ENCODE measurements around the gene FOXRED2.
"Not testable (repeated sequence)": the region's sequence is repeated elsewhere in the genome, so short reads cannot be mapped to it uniquely, and the experiment has no call there.

The FOXRED2 gene

DNA sequence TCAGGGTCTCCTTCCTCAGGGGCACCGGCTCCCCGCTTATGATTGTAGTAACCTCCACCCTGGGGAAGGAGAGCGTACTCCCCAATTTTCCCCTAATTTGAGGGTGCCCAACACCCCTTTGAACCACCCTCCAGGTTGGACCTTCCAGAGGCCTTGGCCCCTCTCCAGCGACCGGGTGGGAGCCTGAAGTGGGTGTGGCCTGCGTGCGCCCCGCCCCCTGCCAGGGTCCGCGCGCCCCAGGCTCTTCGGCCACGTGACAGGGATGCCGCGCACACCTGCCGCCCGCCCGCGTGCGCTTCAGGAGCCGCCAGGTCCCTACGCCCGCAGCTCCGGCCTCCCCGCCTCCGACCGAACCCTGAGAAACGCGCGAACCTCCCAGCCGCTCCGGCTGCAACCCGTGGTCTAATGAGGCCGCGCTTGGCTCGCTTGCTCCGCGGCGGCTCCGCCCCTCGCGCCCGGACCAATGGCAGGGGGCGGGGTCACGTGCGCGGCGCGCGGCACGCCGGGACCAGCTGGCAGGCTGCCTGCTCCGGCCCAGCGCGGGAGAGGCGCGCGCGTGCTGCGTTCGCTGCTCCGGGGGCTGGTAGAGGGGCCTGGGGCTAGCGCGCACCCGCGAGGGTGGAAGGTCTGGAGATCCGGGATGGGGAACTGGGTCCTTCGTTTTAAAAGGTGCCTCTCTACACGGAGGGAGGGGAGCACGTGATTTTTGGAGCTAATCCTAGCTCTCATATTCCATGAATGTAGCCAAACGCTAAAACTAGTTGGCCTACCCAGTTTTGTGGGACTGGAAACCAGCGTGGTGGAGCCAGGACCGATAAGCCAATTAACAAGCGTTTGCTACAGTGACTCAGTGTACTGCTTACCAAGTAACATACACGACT lies at the start of gene FOXRED2:
Gene FOXRED2, minus strand, starts transcription at position 404 of the 881 bp plus-strand sequence. CDS start 618 bp downstream, outside the sequence.
- DNase-seq (ENCODE audit: low read depth, low spot score) = no peak

DNA sequence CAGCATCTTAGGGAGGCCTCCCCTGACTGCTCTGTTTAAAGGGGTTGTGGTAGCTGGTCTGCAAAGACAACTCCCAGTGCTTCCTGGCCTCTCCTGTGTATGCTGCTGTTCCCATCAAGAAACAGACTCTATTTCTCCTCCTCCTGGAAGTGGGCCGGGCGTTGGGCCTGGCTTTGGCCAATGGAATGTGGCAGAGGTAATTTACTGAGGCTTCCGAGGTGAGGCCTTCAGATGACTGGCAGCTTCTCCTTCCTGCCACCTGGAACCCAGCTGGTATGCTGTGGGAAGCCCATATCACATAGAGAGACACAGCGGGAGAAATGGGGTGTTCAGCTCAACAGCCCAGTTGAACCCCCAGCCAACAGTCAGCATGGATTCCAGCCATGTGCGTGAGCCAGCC lies 47.3 kb upstream of the FOXRED2 start:
- DNase-seq (ENCODE audit: low read depth, low spot score) = no peak

DNA sequence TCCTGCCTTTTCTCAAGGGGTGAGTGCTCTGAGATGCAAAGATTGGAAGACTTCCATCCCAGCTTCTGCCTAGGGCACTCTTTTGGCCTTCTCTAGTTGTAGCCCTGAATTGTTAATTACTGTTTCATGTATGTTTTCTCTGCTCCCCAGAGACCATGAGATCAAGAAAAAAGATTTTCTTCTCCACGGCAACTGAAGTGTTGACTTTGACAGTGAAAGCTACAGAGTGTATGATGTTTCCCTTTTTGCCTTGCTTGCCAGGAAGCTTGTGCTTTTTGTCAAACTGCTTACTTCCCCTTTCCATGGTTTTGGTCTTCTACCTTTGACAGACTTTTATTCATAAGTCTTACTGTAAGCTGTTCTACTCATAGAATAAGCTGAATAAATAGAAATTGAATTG lies 45.4 kb upstream of the FOXRED2 start:
- DNase-seq (ENCODE audit: low read depth, low spot score) = no peak

DNA sequence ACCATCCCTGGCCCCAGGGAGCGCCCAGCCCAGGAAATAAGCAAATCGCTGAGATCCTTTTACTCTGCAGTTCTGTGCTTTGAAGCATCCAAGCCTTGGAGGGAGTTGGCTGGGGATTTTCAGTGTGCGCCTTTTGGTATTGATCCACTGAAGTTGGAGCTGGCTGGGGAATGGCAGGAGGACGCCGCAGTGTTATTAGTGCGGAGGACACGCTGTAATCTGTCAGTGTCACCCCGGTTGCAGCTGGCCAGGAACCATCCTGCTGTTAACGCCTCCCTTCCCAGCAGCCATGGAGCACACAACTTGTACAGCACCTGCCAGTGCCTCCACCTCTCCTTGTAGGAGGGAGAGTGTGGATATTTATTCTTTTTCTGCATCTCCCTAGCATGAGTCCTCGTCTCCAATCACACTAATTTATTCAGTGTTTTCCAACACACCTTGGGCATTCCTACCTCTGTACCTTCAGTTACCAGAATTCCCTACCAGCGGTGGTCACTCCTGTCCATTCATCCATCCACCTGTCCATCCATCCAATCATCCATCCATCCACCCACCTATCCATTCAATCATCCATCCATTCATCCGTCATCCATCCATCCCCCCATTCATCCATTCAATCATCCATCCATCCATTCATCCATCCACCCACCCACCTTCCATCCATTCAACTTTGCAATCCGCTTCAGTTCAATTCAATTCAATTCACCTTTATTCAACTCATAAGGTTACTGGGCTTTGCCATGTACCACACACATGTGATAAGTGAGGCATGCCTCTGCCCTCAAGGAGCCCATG lies 44.1 kb upstream of the FOXRED2 start:
- DNase-seq (ENCODE audit: low read depth, low spot score) = no peak

DNA sequence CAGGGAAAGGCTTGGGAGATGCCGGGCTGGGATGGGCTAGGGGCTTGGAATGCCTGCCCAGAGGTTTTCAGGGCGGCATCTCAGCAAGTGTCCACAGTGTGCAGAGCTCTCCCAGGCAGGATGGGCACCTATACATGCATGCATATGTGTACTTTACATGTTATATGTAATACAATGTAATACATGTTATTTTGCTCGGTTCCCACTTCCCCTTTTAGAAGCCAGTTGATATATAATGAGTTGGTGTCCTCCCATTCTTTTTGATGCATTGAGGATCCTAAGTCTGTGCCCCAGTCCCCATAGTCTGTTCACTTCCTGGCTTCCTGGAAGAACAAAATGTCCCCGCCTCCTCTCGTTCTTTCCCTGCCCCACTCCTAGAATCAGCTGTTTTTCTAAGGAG lies 42.2 kb upstream of the FOXRED2 start:
- no peak for DNase-seq (ENCODE audit: low read depth, low spot score)

DNA sequence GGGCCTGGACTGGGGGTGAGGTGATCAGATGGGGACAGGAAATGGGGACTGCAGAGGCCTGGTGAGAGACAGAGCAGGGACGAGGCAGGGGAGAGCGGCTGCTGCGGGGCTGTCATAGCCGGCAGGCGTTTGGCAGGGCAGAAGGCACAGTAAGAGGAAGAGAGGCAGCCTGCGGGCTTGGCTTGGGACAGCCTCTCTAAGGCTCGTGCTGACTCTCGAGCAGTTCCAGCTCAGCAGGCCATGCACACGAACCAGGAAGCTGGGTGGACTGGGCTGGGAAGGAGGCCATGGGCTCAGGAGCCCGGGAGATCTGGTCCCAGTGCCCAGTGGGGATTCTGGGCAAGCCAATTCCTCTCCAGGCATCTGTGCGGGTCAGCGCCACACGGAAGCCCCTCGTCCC lies 41.8 kb upstream of the FOXRED2 start:
- no peak for DNase-seq (ENCODE audit: low read depth, low spot score)

DNA sequence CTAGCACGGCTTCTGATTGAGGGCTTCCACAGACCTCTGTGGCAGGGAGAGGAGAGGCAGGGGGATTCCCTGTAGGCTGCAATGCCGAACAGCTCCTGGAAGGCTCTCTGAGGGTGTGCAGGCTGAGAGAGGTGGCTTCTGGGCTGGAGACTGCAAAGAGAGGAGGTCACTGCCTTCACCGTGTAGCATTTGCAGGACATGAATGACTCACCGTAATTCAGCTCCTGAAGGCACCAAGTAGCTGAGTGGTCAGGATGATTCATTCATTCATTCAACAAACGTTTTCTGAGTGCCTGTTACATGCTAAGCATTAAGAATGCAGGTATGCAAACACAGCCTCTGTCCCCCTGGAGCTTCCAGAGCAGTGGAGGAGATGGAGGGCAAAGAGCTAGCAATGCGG lies 40.1 kb upstream of the FOXRED2 start:
- DNase-seq (ENCODE audit: low read depth, low spot score) = no peak

DNA sequence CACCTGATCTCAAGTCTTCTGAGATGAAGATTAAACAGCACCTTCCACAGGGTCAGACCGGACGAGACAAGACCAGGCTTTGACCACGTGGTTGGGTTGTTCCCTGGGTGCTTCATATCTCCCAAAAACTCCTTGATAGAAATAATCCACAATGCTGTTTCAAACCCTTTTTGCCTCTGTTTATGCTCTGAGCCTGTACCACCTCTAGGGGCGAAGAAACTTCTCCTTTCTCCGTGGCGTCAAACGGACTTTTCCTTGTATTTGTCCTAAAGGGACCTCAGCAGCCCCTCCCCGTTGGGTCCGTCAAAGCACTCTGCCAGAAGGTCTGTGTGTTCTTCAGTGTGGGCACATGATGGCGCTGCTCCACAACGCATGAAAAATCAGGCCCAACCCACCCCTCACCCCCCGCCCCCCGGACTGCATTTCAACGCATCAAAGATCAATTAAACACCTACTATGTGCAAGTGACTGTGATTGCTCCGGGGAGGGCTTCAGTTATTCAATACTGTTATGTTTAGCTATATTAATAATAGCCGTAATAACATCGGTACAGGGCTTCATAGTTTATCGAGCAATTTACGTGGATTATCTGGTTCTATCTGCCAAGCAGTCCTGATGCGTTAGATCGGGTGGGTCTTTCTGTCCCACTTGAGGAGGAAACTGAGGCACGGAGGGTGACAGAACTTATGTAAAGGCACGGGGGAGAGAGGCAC lies 39.4 kb upstream of the FOXRED2 start:
- DNase-seq (ENCODE audit: low read depth, low spot score) = no peak

DNA sequence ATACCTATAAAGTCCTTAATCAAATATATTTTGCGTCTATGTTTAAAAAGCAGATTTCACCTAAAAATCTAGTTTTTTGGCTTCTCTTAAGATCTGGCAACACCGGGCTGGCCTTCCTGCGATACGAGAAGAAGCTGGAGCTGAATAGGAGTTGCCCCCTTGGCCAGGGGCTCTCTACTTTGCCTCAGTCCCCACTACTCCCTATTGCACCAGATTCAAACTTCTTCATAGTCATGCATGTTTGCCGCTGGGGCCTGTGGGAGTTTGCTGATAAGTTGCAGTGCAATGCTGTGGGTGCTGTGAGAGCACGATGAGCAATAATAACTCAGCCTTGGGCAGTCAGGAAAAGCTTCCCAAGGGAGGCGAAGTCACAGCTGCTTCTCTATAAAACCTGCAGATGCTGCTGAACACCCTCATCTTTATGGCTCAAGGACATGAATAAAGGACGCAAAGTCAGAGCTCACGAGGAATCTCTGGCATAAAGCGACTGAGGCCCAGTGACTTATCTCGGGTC lies 37.3 kb upstream of the FOXRED2 start:
- no peak for DNase-seq (ENCODE audit: low read depth, low spot score)

DNA sequence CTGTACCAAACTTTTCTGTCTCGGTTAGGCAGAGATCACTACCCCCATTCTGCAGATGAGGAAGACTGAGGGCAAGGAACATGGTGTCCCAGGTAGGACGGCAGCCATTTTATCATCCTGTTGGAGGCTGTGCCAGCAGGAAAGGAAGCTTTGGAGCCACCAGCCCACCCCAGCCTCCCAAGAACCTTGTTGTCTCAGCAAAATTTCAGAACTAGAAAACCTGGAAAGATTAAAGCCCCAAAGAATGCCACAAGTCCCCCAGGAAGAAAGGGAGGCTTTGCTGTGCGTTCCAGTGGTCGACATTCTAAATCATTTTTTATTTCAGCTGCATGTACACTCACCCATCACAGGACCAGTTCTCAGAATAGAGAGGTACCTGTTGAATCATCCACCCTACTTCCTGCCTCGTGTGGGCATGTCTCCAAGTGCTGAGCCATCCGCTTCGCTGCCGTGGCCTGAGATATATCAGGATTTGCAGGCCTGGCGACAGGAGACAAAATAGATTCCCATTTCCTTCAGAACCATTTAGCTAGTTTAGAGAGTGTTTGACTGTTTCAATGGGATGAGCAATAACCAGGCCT lies 35.1 kb upstream of the FOXRED2 start:
- no peak for DNase-seq (ENCODE audit: low read depth, low spot score)

DNA sequence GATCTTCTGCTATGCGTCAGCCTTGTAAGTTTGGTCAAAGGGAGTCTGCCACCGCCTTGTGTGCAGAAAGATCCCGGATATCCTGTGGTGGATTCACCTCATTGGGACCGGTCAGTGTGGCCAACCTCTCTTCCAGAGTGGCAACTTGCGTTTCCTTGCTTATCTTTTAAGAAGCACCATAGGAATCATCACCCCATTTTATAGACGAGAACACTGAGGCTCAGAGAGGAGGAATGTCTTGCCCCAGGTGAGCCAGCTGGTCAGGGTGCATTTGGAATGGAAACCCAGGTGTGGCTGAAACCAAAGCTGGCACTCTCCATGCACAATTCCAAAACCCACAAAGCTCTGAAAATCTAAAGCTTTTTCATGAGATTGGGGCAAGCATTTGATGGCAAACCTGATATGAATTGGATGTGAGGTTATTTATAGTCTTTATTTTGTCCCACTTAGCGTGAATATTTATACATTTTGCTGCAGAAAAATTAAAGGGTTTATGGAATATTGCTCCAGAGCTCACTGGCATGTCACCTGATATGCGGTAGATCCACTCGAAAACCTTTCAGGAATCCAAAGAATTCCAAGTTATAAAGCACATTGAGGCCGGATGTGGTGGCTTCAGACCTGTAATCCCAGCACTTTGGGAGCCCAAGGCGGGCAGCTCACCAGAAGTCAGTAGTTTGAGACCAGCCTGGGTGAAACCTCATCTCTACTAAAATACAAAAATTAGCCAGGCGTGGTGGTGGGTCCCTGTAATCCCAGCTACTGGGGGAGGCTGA lies 34.2 kb upstream of the FOXRED2 start:
- DNase-seq (ENCODE audit: low read depth, low spot score) = no peak

DNA sequence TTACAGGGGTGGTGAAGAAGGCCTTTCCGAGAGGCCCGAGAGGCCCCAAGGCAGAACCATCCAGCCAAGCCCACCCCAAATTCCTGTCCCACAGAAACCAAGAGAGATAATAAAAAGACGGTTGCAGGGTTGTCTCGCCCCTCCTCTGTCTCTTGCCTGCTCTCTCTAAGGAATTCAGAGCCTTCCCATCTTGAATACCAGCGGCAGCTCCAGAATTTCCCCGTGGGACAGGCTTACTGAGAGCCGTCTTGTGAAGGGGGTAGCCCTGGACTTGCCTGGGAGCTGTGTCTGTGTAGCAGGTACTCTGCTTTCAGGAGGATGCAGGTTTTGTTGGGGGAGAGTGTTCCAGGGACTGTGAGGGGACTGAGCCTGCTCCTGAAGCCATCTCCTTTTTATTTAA lies 31.7 kb upstream of the FOXRED2 start:
- DNase-seq (ENCODE audit: low read depth, low spot score) = no peak

DNA sequence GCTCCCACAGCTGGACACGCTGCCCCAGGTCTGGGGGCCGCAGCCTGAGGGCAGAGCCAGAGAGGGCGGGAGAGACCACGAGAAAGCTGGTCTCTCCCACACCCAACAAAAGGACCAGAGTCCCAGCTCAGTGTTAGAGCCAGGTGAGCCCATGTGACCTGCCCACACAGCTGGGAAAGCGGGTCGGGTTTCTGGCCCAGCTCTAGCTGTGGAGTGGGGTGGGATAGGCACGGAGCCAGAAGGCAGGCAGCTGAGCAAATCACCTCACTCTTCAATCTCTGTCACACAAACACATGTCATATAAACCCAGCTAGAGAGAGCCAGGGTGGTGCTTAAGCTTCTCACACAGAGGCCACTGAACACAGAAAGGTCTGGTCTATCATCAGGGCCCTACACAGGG lies 29.9 kb upstream of the FOXRED2 start:
- no peak for DNase-seq (ENCODE audit: low read depth, low spot score)

DNA sequence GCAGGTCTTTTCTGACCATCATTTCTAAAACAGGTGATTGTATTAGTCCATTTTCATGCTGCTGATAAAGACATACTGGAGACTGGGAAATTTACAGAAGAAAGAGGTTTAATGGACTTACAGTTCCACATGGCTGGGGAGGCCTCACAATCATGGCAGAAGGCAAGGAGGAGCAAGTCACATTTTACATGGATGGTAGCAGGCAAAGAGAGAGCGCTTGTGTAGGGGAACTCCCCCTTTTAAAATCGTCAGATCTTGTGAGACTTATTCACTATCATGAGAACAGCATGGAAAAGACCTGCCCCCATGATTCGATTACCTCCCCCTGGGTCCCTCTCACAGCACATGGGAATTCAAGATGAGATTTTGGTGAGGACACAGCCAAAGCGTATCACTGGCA lies 26.5 kb upstream of the FOXRED2 start:
- not testable (repeated sequence) for DNase-seq (ENCODE audit: low read depth, low spot score)

DNA sequence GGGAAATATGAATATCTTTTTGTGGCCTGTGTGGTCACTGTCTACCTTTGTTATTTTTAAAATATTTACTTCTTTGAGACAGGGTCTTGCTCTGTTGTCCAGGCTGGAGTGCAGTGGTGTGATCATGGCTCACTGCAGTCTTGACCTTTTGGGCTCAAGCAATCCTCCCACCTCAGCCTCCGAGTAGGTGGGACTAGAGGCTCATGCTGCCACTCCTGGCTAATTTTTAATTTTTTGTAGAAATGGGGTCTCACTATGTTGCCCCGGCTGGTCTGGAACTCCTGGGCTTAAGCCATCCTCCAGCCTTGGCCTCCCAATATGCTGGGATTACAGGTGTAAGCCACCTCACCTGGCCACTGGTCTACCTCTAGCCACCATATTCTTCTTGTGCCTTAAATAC lies 25.6 kb upstream of the FOXRED2 start:
- DNase-seq (ENCODE audit: low read depth, low spot score) = no peak

DNA sequence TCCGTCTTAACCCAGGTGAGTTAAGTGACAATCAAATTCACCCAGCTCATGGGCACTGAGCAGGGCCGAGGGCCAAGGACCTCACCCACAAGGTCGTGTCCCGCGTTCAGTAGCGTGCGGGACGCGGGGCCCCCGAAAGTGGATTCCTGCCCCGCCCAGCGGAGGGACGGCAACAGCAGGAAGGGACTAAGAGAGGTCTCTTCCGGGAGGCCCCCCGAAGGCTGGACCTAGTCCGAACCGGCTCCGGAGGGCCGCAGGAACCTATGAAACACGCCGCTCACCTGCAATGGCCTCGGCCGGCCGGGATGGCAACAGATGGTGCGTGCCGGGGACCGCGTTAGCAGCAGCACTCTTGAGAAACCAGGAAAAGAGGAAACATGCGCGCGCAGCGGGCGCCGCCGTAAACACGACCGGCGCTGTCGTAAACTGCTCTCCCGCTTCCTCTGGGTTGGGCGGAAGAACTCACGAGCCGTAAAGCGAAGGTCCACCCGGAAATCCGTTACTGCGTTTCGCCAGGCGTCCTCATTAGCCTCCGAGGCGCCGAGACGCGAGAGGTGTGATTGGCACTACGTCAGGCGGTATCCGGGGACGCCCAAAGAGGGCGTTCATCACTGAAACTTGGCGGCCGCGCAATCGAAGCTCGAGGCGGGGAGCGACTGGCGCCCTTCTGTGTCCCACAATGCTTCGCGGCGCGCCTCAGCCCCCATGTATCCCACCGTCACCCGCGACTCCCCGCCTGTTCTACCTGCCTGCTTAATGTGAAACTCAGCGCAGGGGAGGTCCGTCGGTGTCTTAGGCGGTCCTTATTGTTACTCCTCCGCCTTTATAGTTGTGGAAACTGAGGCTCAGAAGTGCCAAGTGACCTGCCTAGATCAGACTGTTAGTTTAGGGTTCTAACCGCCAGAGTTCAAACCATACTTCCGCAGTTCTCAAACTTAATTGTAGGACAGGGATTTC lies 22.2 kb upstream of the FOXRED2 start, which contains the start of gene EIF3D:
Gene EIF3D, minus strand, starts transcription at position 372 of the 957 bp plus-strand sequence. CDS start 3,045 bp downstream, outside the sequence.
- peak; percentile 99 for DNase-seq (ENCODE audit: low read depth, low spot score)

DNA sequence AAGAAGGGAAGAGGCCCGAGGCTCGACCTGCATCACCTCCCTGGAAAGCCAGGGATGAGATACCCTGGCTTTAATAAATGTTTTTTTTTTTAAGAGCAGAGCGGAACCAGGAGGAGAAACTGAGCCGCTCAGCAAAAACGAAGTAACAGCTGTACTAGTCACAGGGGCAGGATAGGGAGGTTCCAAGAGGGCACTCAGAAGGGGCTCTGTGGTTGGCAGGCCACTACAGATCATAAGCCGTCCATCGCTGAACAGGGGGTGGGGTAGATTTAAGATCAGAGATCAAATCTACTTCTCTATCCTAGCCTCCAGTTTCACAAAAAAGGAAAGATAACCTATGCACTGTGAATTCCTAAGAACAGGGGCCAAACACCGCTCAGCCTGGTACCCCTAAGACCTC lies 21.5 kb upstream of the FOXRED2 start:
- DNase-seq (ENCODE audit: low read depth, low spot score) = no peak

DNA sequence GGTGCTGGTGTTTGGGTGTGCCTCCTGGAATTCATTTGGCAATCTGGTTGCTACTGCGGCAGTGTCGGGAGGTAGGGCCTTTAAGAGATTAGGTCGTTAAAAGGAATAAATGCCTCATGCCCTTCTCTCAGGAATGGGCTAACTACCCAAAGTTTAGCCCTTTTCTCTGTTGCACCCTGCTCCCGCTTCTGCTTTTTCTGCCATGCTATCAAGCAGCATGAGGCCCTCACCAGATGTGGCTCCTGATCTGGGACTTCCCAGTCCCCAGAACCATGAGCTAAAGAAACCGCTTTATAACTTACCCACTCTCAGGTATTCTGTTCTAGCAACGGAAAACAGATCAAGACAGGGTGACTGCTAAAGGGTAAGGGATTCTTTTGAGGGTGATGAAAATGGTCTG lies 15.8 kb upstream of the FOXRED2 start:
- no peak for DNase-seq (ENCODE audit: low read depth, low spot score)

DNA sequence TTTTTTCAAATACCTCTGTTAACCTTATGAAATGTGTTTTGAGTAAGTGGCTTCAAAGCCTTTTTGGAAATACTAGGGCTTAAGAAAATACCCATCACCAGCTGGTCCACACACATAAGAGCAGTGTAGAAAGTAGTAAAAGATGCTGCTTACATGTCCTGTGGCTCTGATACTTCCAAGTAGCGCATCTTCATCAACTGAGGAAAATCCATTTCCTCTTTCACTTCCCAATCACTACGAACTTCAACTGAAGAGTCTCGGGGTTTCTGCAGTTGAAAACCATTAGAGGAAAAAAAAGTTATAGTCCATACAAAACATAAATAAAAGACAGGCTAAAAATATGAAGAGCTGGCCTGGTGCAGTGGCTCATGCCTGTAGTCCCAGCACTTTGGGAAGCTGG lies 13.6 kb upstream of the FOXRED2 start:
- no peak for DNase-seq (ENCODE audit: low read depth, low spot score)

DNA sequence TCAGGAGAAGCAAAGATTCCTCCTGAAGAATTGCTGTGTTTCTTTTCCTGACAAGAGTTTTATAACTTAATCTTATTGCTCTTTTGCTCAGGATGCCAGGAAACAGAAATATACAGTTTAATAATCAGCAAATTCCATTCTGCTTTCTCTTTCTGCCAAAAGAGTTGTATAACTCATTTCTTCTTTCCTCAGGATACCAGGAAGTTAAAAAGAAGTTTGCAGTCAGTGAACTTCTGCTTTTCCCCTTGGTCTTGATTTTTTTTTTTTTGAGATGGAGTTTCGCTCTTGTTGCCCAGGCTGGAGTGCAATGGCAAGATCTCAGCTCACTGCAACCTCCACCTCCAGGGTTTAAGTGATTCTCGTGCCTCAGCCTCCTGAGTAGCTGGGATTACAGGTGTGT lies 13.1 kb upstream of the FOXRED2 start:
- DNase-seq (ENCODE audit: low read depth, low spot score) = not testable (repeated sequence)
